GM12801 (cell line): ENCODE data around the gene ANKRD44.

Experiments used
- TF ChIP-seq, protein P1 (sequence below): IDR thresholded peaks from one replicate; pipeline ENCODE4 v1.5.1; 2011; ENCODE audit warnings: control low read depth; ENCODE audit not compliant: insufficient read length; ENCODE audit errors: extremely low read depth

The ANKRD44 gene

DNA sequence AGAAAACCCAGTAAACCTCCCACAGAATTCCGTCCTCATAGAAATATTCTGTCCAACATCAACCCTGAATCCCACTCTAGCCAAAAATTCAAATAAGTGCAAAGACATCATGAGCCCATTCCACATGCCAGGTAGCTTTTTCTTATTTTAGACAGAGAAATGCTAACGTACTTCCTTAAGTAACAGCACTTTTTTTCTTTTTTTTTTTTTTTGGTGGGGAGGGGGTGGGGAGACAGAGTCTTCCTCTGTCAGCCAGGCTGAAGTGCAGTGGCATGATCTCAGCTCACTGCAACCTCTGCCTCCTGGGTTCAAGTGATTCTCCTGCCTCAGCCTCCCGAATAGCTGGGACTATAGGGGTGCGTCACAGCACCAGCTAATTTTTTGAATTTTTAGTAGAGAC, 45.5 kb downstream of the ANKRD44 start:
- TF ChIP-seq, protein P1, sequence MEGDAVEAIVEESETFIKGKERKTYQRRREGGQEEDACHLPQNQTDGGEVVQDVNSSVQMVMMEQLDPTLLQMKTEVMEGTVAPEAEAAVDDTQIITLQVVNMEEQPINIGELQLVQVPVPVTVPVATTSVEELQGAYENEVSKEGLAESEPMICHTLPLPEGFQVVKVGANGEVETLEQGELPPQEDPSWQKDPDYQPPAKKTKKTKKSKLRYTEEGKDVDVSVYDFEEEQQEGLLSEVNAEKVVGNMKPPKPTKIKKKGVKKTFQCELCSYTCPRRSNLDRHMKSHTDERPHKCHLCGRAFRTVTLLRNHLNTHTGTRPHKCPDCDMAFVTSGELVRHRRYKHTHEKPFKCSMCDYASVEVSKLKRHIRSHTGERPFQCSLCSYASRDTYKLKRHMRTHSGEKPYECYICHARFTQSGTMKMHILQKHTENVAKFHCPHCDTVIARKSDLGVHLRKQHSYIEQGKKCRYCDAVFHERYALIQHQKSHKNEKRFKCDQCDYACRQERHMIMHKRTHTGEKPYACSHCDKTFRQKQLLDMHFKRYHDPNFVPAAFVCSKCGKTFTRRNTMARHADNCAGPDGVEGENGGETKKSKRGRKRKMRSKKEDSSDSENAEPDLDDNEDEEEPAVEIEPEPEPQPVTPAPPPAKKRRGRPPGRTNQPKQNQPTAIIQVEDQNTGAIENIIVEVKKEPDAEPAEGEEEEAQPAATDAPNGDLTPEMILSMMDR, result no peak

DNA sequence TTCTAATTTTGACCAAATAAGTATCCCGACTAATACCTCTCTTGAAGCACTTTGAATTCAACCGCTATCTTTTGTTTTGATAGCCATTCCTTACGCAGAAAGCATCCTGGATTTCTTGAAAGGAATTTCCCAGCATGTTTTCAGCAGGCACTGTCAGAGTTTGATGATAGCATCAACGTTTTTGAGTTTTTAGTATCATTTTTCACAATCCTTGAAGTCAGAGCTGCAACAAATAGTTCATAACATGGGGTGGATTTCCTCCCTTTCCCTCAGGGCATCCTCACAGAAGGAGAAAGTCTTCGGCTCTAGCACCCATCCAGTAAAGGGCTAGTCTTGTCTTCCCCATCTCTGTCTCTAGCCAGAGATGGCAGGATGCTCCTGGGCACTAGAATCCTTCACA, 46.2 kb downstream of the ANKRD44 start:
- TF ChIP-seq, protein P1, result no peak

DNA sequence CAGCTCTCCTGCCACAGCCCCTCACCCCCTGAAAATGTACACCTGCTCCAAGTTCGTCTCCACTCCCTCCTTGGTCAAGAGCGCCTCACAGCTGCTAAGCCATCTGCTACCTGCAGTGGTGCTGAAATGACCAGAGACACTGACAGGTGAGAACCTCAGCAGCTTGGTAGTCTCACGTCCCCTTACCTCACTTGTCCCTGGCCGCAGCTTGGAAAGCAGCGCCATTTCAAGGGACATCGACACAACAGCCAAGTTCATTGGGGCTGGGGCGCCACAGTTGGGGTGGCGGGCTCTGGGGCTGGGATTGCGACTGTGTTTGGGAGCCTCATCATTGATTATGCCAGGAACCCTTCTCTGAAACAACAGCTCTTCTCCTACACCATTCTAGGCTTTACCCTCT, 47.5 kb downstream of the ANKRD44 start:
- TF ChIP-seq, protein P1, result no peak

DNA sequence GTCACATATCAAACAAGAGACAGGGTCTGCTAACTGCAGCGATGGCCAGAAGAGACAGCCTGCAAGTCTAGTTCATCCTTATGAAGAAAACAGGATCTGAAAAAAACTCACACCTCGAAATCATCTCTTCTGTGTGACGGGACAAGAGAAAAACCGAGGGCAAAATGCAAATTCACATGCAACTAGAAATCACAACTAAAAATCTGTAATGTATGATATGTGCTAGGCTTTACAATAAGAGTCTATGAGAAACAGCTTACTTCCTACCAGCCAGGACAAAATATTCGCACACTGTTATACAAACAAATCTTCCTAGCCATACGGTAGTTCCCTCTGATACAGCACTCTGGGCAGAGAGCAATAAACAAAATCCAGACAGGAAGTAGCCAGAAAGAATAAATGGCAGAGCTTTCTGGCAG, 48.8 kb downstream of the ANKRD44 start:
- TF ChIP-seq, protein P1, result no peak

DNA sequence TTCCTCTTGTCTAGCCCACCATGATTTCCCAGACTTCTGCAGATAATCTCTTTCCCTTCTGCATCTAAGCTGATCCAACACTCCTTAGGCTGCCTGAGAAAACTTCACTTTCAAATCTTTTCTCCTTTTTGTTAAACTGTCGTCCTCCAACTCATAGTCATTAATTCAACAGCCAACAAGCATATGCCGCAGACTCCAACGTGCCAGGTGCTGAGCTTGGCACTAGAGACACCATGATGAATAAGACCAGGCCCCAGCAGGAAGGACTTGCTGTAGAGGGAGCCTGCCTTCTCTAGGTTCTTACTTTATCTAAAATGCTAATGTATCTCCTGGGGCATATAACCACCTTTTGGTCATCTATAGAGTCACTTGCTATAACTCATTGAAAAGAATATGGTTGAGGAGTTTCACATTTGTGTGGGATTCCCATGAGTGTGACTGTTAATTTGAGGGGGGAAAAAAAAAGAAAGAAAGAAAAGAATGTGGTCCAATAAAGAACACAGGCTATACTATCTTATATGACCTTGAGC, 51.0 kb downstream of the ANKRD44 start:
- TF ChIP-seq, protein P1, result no peak

DNA sequence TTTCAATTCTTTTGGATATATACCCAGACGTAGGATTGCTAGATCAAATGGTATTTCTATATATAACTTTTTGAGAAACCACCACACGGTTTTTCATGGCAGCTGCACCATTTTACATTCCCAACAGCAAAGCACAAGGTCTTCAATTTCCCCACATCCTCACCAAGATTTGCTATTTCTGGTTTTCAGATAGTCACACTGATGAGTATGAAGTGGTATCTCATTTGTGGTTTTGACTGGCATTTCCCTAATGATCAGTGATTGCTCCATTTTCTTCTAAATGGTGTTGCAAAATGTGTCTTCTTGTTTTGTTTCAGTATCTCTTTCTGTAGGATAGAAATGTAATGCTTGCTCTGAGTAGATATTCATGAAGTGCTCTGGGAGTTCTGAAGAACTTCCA, 52.0 kb downstream of the ANKRD44 start:
- TF ChIP-seq, protein P1, result no peak

DNA sequence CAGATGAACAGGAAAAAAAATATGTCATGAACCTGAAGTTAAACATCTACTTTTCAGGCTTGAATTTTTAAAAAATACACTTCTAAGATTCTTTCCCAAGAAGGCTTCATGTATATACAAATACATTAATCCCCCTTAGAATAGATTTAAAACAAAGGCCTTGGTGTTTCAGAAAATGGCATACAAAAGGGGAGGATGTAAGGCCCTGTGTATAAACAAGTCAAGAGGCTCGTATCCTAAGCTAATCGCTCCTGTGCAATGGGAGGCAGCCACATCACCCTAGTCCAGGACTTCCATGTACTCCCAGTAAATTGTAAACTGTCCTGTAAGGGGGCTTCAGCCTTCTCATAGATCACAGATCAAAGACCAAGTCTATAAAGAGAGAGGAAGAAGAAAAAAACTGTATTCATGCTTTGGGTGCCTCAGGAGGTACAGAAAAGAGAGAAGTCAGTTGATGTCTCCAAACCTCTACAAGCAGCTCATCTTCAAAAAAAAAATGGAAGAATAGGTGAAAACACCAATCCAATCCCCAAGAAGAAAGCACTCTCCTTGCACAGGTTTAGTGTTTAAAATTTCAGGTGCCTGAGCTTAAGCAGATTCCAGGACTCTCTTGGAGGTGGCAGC, 53.9 kb downstream of the ANKRD44 start:
- TF ChIP-seq, protein P1, result no peak
